ENCODE data around the gene PACRGL. TPM values are rescaled to one million over a fixed set of nuclear protein-coding genes. Genes with fewer than 3 reads are reported as not detected.
"Not testable (repeated sequence)": the region's sequence is repeated elsewhere in the genome, so short reads cannot be mapped to it uniquely, and the experiment has no call there.

PACRGL gene
- polyA plus RNA-seq, 1 donor from 2014 or later, result 3.1 TPM

DNA sequence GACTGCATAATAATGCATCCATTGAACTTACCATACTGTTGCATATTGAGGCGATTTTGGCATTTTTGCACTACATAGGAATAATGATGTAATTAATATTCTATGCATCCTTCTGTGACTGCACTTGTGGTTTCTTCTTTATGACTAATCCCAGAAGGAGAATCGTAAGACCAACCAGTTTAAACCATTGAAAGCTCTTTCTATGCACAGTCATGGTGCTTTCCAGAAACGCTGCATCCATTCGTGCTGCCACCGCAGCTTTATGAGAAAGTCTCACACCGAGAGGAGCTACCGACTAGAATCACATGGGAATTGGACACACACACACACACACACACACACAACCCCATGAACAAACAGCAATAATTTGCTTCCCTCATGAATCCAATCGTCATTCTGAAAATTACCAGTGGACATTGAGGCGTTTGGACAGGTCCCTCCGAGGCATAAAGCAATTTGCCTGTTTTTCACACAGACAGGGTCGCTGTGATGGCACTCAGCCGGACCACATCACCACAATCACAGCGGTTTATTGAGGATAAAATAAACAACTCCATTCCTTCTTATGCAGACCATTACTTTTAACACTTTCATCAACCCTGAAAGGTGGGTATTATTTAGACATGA, 64.2 kb downstream of the PACRGL start:
- Mint-ChIP-seq H3K27ac (no peak overlapping the region), H3K9me3 (no peaks in the 10 kb centered on the region)

DNA sequence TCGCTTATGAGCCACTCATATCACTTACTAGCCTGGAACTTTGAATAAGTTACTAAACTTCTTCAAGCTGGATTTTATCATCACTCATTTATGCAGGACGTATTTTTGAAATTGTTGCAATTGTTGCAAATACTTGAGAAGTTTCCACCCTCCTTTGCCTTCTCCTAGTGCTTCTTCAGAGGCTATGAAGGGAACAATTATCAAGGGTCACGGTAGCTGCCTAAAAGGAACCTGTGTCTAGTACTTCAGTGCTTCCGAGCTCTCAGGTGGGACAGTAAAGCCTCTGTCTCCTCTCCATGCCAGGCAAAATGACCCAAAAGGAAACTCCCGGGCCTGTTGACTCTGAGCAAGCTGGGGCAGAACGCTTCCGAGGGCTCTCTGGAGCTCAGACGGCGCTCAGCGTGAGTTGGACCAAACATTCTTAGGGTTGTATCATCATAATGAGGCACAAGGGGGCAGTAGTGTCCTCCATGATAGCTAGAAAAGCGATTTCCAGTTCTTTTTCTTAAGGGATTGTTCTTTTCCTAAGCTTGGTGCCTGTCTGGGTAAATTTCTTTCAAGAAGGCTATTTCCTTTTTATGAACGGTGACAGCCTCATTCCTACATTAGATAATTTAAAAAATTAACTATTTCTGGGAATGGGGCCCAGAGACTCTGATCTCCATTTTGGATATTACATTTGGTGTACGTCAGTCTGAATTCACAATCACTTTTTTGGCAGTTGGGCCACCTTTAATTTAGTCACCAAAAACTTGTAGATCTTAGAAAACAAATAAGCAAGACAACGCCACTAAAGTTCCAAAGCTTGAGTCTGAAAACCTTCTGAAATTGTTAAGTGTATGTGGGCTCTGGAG, 73.1 kb downstream of the PACRGL start:
- Mint-ChIP-seq H3K27ac (no peak overlapping the region), H3K4me1 (no peaks in the 10 kb centered on the region), H3K4me3 (no peak overlapping the region), H3K36me3 (no peaks in the 10 kb centered on the region), H3K9me3 (peaks cover 0 to 5% (median 0%) of the 10 kb centered on the region in 3 donors), H3K27me3 (peaks cover 3% of the 10 kb centered on the region)

More for the DNA sequence above, 64.2 kb downstream of the PACRGL start:
- H3K36me3 Mint-ChIP-seq, result no peaks in the 10 kb centered on the region
- H3K27me3 Mint-ChIP-seq, result no peaks in the 10 kb centered on the region
- H3K4me1 Mint-ChIP-seq, result no peaks in the 10 kb centered on the region
- H3K4me3 Mint-ChIP-seq, result no peak overlapping the region

DNA sequence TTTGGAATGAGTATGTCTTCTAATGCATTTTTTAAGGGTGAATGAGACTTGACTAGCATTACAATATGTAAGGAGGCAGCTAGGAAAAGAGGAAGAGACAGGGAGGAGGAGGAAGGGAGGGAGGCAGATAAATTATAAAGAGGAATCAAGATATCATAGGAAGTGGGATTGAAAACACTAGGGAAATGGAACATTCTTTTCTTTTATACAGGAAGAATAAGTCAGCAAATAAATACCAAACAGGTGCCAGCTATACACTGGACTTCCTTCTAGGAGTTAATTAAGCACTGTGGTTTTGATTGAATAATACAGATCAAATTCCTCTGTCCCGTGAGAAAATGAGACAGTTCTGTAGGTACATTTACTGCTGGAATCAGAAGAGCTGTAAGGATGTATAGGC, 78.6 kb downstream of the PACRGL start:
- H3K9me3 Mint-ChIP-seq, result peaks cover 8 to 32% (median 9%) of the 10 kb centered on the region in 3 donors
- H3K36me3 Mint-ChIP-seq, result peaks cover 2% of the 10 kb centered on the region
- peak overlapping the region in 1 of 3 donors; percentile 13 for H3K27ac Mint-ChIP-seq
- no peaks in the 10 kb centered on the region for H3K4me1 Mint-ChIP-seq
- H3K4me3 Mint-ChIP-seq, result no peak overlapping the region
- no peaks in the 10 kb centered on the region for H3K27me3 Mint-ChIP-seq

DNA sequence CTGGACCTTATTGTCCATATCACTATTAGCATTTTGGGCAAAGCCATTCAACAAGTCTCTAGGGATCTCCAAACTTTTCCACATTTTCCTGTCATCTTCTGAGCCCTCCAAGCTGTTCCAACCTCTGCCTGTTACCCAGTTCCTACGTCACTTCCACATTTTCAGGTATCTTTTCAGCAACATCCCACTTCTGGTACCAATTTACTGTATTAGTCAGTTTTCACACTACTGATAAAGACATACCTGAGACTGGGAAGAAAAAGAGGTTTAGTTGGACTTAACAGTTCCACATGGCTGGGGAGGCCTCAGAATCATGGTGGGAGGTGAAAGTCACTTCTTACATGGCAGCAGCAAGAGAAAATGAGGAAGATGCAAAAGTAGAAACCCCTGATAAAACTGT, 82.9 kb downstream of the PACRGL start:
- H3K4me1 Mint-ChIP-seq, H3K4me3 Mint-ChIP-seq, H3K36me3 Mint-ChIP-seq, H3K27me3 Mint-ChIP-seq, H3K27ac Mint-ChIP-seq: not testable (repeated sequence)
- peaks cover 8 to 34% (median 10%) of the 10 kb centered on the region in 3 donors for H3K9me3 Mint-ChIP-seq

DNA sequence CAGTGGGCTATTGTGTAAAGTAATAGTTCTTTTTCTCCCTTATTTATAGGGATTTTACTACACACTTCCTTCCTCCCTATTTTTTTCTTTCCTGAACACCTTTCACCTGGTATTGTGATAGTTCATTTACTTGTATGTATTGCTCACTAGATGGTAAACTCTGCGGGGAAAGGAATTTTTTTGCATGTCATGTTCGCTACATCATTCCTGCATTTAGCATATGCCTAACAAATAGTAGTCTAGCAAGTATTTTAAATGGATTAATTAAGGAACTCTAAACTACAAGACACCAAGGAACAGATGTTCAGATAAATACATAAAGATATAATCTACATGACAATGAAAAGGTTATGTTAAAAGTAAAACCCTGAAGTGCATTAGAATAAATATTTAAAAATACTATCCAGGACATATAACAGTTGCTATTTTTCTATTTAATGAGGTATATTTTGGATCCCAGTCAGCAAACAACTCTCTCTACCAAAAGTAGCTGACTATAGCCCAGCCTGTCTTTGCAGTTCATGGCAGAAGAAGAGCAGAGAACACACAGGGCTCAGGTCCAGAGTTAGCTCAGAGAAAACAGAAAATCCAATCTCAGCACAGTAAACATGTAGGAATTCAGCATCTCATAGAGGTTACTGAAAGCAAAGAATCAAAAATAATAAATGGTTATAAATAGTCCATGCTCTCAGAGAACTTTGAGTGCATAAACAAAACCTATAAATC, 87.8 kb downstream of the PACRGL start:
- no peak overlapping the region for H3K27ac Mint-ChIP-seq
- H3K27me3 Mint-ChIP-seq, result peaks cover 2% of the 10 kb centered on the region
- peaks cover 0 to 12% (median 3%) of the 10 kb centered on the region in 3 donors for H3K9me3 Mint-ChIP-seq
- no peaks in the 10 kb centered on the region for H3K4me1 Mint-ChIP-seq
- no peak overlapping the region for H3K4me3 Mint-ChIP-seq
- H3K36me3 Mint-ChIP-seq, result peaks cover under 1% of the 10 kb centered on the region

Measured in IgD-negative memory B cell (primary cell).